ENCODE data around the gene INHBC.
"Not testable (repeated sequence)": the region's sequence is repeated elsewhere in the genome, so short reads cannot be mapped to it uniquely, and the experiment has no call there.

DNA sequence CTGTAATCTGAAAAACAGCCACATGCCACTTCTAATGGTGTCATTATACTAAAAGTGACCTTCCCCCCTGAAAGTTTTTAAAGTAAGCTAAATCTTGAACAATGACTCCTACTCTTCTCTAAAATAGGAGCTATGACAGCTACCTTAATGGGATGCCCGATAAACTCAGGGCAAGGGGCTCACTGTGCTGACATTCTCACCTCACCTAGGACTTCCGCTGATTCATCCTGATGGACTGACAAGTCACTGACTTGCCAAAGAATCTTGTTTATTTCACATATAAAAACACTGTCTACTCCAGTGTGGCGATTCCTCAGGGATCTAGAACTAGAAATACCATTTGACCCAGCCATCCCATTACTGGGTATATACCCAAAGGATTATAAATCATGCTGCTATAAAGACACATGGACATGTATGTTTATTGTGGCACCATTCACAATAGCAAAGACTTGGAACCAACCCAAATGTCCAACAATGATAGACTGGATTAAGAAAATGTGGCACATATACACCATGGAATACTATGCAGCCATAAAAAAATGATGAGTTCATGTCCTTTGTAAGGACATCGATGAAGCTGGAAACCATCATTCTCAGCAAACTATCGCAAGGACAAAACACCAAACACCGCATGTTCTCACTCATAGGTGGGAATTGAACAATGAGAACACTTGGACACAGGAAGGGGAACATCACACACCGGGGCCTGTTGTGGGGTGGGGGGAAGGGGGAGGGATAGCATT lies 34.7 kb upstream of the INHBC start:
- TF ChIP-seq, protein P1, sequence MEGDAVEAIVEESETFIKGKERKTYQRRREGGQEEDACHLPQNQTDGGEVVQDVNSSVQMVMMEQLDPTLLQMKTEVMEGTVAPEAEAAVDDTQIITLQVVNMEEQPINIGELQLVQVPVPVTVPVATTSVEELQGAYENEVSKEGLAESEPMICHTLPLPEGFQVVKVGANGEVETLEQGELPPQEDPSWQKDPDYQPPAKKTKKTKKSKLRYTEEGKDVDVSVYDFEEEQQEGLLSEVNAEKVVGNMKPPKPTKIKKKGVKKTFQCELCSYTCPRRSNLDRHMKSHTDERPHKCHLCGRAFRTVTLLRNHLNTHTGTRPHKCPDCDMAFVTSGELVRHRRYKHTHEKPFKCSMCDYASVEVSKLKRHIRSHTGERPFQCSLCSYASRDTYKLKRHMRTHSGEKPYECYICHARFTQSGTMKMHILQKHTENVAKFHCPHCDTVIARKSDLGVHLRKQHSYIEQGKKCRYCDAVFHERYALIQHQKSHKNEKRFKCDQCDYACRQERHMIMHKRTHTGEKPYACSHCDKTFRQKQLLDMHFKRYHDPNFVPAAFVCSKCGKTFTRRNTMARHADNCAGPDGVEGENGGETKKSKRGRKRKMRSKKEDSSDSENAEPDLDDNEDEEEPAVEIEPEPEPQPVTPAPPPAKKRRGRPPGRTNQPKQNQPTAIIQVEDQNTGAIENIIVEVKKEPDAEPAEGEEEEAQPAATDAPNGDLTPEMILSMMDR (IDR thresholded peaks at IDR 0.05): not testable (repeated sequence)
- TF ChIP-seq EP300, POLR2A, POLR2AphosphoS5 (IDR thresholded peaks at IDR 0.05): not testable (repeated sequence)
